DMS79 treated with DMSO at 0.1 percent for 48 hours (cell line): Measurements from ENCODE around the gene ELF1.
"Not testable (repeated sequence)": the region's sequence is repeated elsewhere in the genome, so short reads cannot be mapped to it uniquely, and the experiment has no call there.

Source experiments
- DNase-seq: peaks from one replicate; lab custom pipeline; 2025; lab: John Stamatoyannopoulos, UW

The ELF1 gene

GRCh38 chr13:41042419-41042818, 23.3 kb upstream of the ELF1 start:
- not testable (repeated sequence) for DNase-seq

GRCh38 chr13:41040584-41041334, 21.6 kb upstream of the ELF1 start:
- DNase-seq, result no peak

GRCh38 chr13:41039746-41040145, 20.6 kb upstream of the ELF1 start:
- no peak for DNase-seq

- DNase-seq, result not testable (repeated sequence)
Observed at GRCh38 chr13:41036557-41036956, 17.4 kb upstream of the ELF1 start.

- DNase-seq, result no peak
Observed at GRCh38 chr13:41034881-41035280, 15.8 kb upstream of the ELF1 start.

- no peak for DNase-seq
Observed at GRCh38 chr13:41034382-41034781, 15.3 kb upstream of the ELF1 start.

GRCh38 chr13:41032691-41033376, 13.7 kb upstream of the ELF1 start:
- no peak for DNase-seq

GRCh38 chr13:41029629-41030028, 10.5 kb upstream of the ELF1 start:
- no peak for DNase-seq

- DNase-seq, result no peak
Observed at GRCh38 chr13:41028051-41028450, 8.9 kb upstream of the ELF1 start.

- DNase-seq, result no peak
Observed at GRCh38 chr13:41026788-41027187, 7.7 kb upstream of the ELF1 start.

- DNase-seq, result no peak
Observed at GRCh38 chr13:41025518-41025917, 6.4 kb upstream of the ELF1 start.

GRCh38 chr13:41019578-41020347, 647 bp upstream of the ELF1 start:
- no peak for DNase-seq

- no peak for DNase-seq
Observed at GRCh38 chr13:41018602-41018948, 541 bp downstream of the ELF1 start.

GRCh38 chr13:41017817-41018601, 1.1 kb downstream of the ELF1 start:
- DNase-seq, result no peak

- DNase-seq, result no peak
Observed at GRCh38 chr13:41017159-41017558, 2.0 kb downstream of the ELF1 start.

GRCh38 chr13:41015920-41016319, 3.2 kb downstream of the ELF1 start:
- no peak for DNase-seq

GRCh38 chr13:41013835-41014234, 5.3 kb downstream of the ELF1 start:
- no peak for DNase-seq

GRCh38 chr13:41012536-41012935, 6.6 kb downstream of the ELF1 start:
- DNase-seq, result no peak

- DNase-seq, result no peak
Observed at GRCh38 chr13:41011382-41011956, 7.6 kb downstream of the ELF1 start.

- DNase-seq, result no peak
Observed at GRCh38 chr13:41008349-41008980, 10.7 kb downstream of the ELF1 start.

GRCh38 chr13:41007744-41008128, 11.4 kb downstream of the ELF1 start:
- DNase-seq, result no peak
